ENCODE results near the gene TNPO2. TPM values are rescaled to one million over a fixed set of nuclear protein-coding genes. Genes with fewer than 3 reads are reported as not detected.

The TNPO2 gene
- total RNA-seq, 1 donor from 2014 or later = 76.3 TPM

DNA sequence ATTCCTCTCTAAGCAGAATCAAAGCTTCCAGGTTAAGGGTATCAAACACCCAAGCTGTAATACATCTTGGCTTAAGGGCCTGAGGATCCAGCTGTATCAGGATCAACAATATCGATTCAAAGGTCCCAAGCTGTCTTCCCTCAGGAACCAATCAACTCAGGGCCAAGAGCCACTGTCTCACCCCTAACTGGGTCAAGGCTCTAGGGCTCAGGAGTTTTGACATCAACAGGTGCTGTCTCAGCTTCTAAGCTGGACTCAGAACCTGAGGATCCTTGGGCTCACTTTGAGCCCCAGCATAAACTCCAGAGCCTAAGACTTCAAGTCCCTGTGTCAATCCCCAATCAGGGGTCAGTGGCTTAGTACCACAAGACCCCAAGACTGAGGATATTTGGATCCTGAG, 28.2 kb downstream of the TNPO2 start:
- no peak overlapping the region for H2AFZ ChIP-seq (ENCODE audit: low read depth, low read length)
- H3K79me2 ChIP-seq (ENCODE audit: insufficient read depth, low read length) = no peaks in the 10 kb centered on the region
- peaks cover 13% of the 10 kb centered on the region for H3K36me3 ChIP-seq (ENCODE audit: insufficient read depth, low read length)
- H3K27me3 Mint-ChIP-seq (ENCODE audit: low read depth, unreplicated experiment) = no peaks in the 10 kb centered on the region
- no peak for TF ChIP-seq EZH2 (IDR thresholded peaks at IDR 0.05; ENCODE audit: insufficient read depth, low read length)
- TF ChIP-seq, protein P1, sequence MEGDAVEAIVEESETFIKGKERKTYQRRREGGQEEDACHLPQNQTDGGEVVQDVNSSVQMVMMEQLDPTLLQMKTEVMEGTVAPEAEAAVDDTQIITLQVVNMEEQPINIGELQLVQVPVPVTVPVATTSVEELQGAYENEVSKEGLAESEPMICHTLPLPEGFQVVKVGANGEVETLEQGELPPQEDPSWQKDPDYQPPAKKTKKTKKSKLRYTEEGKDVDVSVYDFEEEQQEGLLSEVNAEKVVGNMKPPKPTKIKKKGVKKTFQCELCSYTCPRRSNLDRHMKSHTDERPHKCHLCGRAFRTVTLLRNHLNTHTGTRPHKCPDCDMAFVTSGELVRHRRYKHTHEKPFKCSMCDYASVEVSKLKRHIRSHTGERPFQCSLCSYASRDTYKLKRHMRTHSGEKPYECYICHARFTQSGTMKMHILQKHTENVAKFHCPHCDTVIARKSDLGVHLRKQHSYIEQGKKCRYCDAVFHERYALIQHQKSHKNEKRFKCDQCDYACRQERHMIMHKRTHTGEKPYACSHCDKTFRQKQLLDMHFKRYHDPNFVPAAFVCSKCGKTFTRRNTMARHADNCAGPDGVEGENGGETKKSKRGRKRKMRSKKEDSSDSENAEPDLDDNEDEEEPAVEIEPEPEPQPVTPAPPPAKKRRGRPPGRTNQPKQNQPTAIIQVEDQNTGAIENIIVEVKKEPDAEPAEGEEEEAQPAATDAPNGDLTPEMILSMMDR (IDR thresholded peaks at IDR 0.05; ENCODE audit: insufficient read depth, low read depth, low read length) = no peak
- FAIRE-seq (no peak), DNase-seq (ENCODE audit: low read depth) (no peak)
- peak overlapping the region; percentile 84 for H3K4me3 Mint-ChIP-seq (ENCODE audit: unreplicated experiment)
- H3K27ac ChIP-seq (ENCODE audit: low read depth, low read length) = no peak overlapping the region
- H4K20me1 ChIP-seq (ENCODE audit: insufficient read depth, low read length) = no peaks in the 10 kb centered on the region
- H3K4me3 ChIP-seq (ENCODE audit: insufficient read depth, low read depth, low read length) = peak overlapping the region; percentile 86
- H3K9ac ChIP-seq (ENCODE audit: low read length) = peak overlapping the region; percentile 86
- H3K27ac Mint-ChIP-seq (ENCODE audit: unreplicated experiment) = no peak overlapping the region
- H3K4me2 ChIP-seq (ENCODE audit: low read length) = peak overlapping the region; percentile 88
- H3K27me3 ChIP-seq (ENCODE audit: insufficient read depth, low read length) = no peaks in the 10 kb centered on the region
- no peaks in the 10 kb centered on the region for H3K9me3 Mint-ChIP-seq (ENCODE audit: unreplicated experiment)
- no peaks in the 10 kb centered on the region for H3K9me3 ChIP-seq (ENCODE audit: insufficient read depth, low read depth, low read length)
- H3K36me3 Mint-ChIP-seq (ENCODE audit: low read depth, unreplicated experiment) = peaks cover 6% of the 10 kb centered on the region
- peaks cover 15% of the 10 kb centered on the region for H3K4me1 ChIP-seq (ENCODE audit: insufficient read depth, low read length)
- peaks cover 5% of the 10 kb centered on the region for H3K4me1 Mint-ChIP-seq (ENCODE audit: low read depth, unreplicated experiment)

GRCh38 chr19:12695096-12695495, 28.6 kb downstream of the TNPO2 start:
- no peak for FAIRE-seq
- TF ChIP-seq EZH2 (IDR thresholded peaks at IDR 0.05; ENCODE audit: insufficient read depth, low read length) = no peak
- TF ChIP-seq, protein P1 (IDR thresholded peaks at IDR 0.05; ENCODE audit: insufficient read depth, low read depth, low read length) = no peak
- no peak overlapping the region for H3K9ac ChIP-seq (ENCODE audit: low read length)
- H3K4me1 Mint-ChIP-seq (ENCODE audit: low read depth, unreplicated experiment) = peaks cover 5% of the 10 kb centered on the region
- H2AFZ ChIP-seq (ENCODE audit: low read depth, low read length) = no peak overlapping the region
- DNase-seq (ENCODE audit: low read depth) = no peak
- H3K4me2 ChIP-seq (ENCODE audit: low read length) = peak overlapping the region; percentile 88
- H3K4me1 ChIP-seq (ENCODE audit: insufficient read depth, low read length) = peaks cover 15% of the 10 kb centered on the region
- no peak overlapping the region for H3K27ac ChIP-seq (ENCODE audit: low read depth, low read length)
- H3K36me3 Mint-ChIP-seq (ENCODE audit: low read depth, unreplicated experiment) = peaks cover 6% of the 10 kb centered on the region
- H3K79me2 ChIP-seq (ENCODE audit: insufficient read depth, low read length) = no peaks in the 10 kb centered on the region
- peaks cover 11% of the 10 kb centered on the region for H3K36me3 ChIP-seq (ENCODE audit: insufficient read depth, low read length)
- no peaks in the 10 kb centered on the region for H3K27me3 Mint-ChIP-seq (ENCODE audit: low read depth, unreplicated experiment)
- no peaks in the 10 kb centered on the region for H3K9me3 Mint-ChIP-seq (ENCODE audit: unreplicated experiment)
- no peak overlapping the region for H3K4me3 ChIP-seq (ENCODE audit: insufficient read depth, low read depth, low read length)
- peak overlapping the region; percentile 84 for H3K4me3 Mint-ChIP-seq (ENCODE audit: unreplicated experiment)
- no peaks in the 10 kb centered on the region for H3K27me3 ChIP-seq (ENCODE audit: insufficient read depth, low read length)
- H4K20me1 ChIP-seq (ENCODE audit: insufficient read depth, low read length) = no peaks in the 10 kb centered on the region
- H3K27ac Mint-ChIP-seq (ENCODE audit: unreplicated experiment) = no peak overlapping the region
- H3K9me3 ChIP-seq (ENCODE audit: insufficient read depth, low read depth, low read length) = no peaks in the 10 kb centered on the region

GRCh38 chr19:12694641-12695040, 29.1 kb downstream of the TNPO2 start:
- Histone ChIP-seq H3K4me2 (ENCODE audit: low read length) (peak overlapping the region; percentile 88), H3K79me2 (ENCODE audit: insufficient read depth, low read length) (no peaks in the 10 kb centered on the region), H3K4me1 (ENCODE audit: insufficient read depth, low read length) (peaks cover 15% of the 10 kb centered on the region), H3K27me3 (ENCODE audit: insufficient read depth, low read length) (no peaks in the 10 kb centered on the region), H4K20me1 (ENCODE audit: insufficient read depth, low read length) (no peaks in the 10 kb centered on the region), H3K36me3 (ENCODE audit: insufficient read depth, low read length) (peaks cover 9% of the 10 kb centered on the region), H3K4me3 (ENCODE audit: insufficient read depth, low read depth, low read length) (no peak overlapping the region), H2AFZ (ENCODE audit: low read depth, low read length) (no peak overlapping the region), H3K9ac (ENCODE audit: low read length) (no peak overlapping the region), H3K9me3 (ENCODE audit: insufficient read depth, low read depth, low read length) (no peaks in the 10 kb centered on the region), H3K27ac (ENCODE audit: low read depth, low read length) (no peak overlapping the region)
- no peak for DNase-seq (ENCODE audit: low read depth)
- no peak overlapping the region for H3K27ac Mint-ChIP-seq (ENCODE audit: unreplicated experiment)
- no peak for FAIRE-seq
- TF ChIP-seq EZH2 (IDR thresholded peaks at IDR 0.05; ENCODE audit: insufficient read depth, low read length) = no peak
- TF ChIP-seq, protein P1 (IDR thresholded peaks at IDR 0.05; ENCODE audit: insufficient read depth, low read depth, low read length) = no peak
- peaks cover 5% of the 10 kb centered on the region for H3K4me1 Mint-ChIP-seq (ENCODE audit: low read depth, unreplicated experiment)
- H3K4me3 Mint-ChIP-seq (ENCODE audit: unreplicated experiment) = peak overlapping the region; percentile 34
- H3K36me3 Mint-ChIP-seq (ENCODE audit: low read depth, unreplicated experiment) = peaks cover 6% of the 10 kb centered on the region
- H3K27me3 Mint-ChIP-seq (ENCODE audit: low read depth, unreplicated experiment) = no peaks in the 10 kb centered on the region
- no peaks in the 10 kb centered on the region for H3K9me3 Mint-ChIP-seq (ENCODE audit: unreplicated experiment)

Data from astrocyte (in vitro differentiated cells and primary cell).